GM18868 (cell line): ENCODE measurements around the gene KNSTRN.

Experiments used
- ATAC-seq: cut with Tn5 transposase; IDR thresholded peaks from one replicate; pipeline ENCODE4 v1.9.1; 2021; ENCODE audit warnings: mild to moderate bottlenecking, moderate library complexity; ENCODE audit not compliant: unreplicated experiment

Gene KNSTRN

GRCh38 chr15:40428185-40428584 lies 45.7 kb downstream of the KNSTRN start:
- no peak for ATAC-seq

- ATAC-seq = no peak
These were observed 46.7 kb downstream of the KNSTRN start for GRCh38 chr15:40429068-40429710.

DNA sequence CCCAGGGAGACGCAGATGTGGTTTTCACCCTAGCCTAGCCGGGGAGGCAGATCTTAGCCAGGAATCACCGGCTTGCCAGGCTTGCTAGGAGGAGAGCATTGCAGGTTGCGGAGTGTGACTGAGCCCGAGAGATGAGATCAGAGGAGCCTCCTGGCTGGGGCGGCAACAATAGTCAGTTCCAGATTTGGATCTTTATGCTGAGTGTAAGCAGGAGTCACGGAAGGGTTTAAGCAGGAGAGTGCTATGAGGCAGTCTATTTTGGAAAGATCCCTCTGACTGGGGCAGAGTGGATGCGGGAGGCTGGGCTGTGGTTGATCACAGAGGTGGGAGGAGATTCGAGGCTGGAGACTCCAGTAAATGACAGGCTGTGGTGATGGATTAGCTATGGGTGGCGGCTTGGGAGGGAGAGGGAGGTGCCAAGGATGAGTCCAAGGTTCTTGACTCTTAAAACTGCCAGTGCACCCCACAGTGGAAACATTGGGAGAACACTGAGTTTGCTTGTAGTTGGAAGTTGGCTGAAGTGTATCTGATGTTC lies 47.8 kb downstream of the KNSTRN start:
- no peak for ATAC-seq

GRCh38 chr15:40435023-40435709 lies 52.6 kb downstream of the KNSTRN start:
- ATAC-seq = no peak

- ATAC-seq = no peak
These were observed 53.2 kb downstream of the KNSTRN start for GRCh38 chr15:40435710-40436089.

GRCh38 chr15:40436116-40436891 lies 53.8 kb downstream of the KNSTRN start:
- no peak for ATAC-seq

DNA sequence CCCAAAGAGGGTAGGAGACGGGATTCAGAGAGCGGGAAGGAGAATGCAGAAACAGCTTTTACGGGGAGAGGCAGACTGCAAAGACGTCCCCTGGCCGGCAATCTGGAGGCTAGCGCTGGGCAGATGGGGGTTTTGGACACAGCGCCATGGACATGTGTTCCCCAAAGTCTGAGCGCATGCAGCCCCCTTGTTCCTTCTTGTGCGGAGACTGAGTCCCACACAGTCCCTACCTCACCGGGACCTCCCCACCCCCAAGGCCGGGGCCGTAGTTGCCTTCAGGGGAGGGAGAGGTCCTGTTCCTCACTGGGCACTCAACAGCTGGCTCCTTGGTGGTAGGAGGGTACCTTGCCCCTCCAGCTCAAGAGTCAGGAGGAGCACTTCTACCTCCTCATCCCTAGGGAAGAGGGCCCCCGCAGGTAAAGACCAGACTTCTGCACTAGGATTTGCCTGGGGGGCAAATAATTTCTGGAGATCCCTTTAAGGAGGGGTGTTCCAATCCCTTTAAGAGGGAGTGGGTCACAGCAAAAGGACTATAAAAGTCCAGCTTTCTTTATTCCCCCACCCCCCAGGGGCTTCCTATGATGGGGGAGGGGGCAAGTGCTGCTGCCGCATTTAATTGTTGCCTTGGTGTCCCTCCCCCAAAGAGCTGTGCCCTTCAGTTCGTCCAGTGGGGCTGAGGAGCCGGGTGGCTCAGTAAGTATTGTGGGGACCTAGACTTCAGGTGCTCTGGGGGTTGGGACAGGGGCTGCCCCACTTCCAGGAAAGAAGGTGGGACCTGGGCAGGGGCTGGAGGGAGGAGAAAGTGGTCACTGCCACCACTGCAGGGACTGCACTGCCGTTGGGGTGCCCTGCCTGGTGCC lies 54.6 kb downstream of the KNSTRN start:
- ATAC-seq = no peak

- no peak for ATAC-seq
These were observed 55.5 kb downstream of the KNSTRN start for GRCh38 chr15:40437752-40438687.

GRCh38 chr15:40438712-40439111 lies 56.2 kb downstream of the KNSTRN start:
- ATAC-seq = no peak

GRCh38 chr15:40439461-40439959 lies 57.0 kb downstream of the KNSTRN start:
- no peak for ATAC-seq

DNA sequence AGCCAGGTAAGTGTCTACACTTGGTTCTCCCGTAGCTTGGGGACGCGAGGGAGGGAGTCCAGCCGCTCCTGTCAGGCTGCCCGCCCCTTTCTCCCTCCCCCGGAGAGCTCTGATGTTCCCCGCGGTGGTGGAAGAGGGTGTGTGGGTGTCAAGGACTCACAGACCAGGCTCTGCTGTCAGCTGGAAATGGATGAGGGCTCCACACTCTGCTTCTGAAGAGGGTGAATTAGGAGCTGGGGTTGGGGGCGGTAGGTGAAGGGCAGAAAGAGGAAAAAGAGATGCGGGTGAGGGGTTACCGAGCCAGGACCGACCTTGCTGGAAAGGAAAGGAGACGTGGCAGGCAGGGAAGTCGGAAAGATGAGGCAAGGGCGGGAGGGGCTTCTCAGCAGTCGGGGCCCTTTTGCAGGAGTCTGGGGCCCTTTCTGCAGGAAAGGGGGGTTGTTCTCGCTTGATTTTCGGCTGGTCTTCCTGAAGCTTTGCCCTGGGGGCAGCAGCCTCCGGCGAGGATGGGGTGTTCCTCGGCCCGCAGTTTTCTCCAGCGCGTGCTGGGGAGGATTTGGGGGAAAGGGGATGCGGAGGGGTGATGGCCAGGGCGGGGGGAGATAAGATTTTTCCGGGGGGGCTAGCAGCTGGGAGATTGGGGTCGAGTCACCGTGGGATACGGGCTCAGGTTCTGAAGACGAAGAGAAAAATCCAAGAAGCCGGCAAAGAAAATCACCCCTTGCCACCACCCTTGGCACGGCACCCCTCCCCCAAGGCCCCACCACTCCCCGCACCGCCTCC lies 57.6 kb downstream of the KNSTRN start:
- no peak for ATAC-seq

DNA sequence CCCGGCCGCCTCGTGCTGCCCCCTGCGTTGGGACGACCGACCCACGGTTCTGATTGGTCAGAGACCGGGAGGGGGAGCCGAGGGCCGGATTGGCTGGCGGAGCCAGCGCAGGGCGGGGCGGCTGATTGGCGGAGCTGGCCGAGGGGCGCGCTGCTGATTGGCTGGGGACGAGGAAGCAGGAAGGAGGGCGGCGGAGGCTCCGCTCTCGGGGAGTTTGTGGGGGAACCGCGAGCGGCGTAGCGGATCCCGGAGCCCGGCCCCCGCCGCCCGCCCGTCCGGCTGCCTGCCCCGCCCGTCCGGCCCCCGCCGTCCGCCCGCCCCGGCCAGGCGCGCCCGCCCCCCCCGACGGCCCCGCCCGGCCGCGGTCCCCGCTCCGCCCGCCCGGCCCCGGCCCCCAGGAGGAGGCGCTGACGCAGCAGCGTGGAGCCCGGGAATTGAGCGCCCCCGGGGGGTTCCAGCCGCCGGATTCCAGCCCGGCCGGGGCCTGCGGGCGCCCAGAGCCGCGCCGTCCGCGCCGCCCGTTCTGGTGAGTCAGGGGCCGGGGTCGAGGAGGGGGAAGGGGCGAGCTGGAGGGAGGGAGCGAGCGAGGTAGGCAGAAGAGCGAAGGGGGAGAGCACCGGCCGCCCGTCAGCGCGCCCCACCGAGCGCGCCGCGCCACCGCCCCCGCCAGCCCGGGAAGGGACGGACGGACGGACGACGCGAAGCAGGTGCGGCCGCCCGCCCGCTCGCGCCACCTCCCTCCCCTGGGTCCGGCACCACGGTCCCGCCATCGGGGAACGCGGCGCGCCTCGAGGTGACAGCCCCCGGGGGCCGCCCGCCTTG lies 58.4 kb downstream of the KNSTRN start, which contains the start of gene BAHD1:
TSS of gene BAHD1 (plus strand) at position 211 of the 822 bp plus-strand sequence. CDS start 17,512 bp downstream, outside the sequence.
- peak; percentile 91 for ATAC-seq

DNA sequence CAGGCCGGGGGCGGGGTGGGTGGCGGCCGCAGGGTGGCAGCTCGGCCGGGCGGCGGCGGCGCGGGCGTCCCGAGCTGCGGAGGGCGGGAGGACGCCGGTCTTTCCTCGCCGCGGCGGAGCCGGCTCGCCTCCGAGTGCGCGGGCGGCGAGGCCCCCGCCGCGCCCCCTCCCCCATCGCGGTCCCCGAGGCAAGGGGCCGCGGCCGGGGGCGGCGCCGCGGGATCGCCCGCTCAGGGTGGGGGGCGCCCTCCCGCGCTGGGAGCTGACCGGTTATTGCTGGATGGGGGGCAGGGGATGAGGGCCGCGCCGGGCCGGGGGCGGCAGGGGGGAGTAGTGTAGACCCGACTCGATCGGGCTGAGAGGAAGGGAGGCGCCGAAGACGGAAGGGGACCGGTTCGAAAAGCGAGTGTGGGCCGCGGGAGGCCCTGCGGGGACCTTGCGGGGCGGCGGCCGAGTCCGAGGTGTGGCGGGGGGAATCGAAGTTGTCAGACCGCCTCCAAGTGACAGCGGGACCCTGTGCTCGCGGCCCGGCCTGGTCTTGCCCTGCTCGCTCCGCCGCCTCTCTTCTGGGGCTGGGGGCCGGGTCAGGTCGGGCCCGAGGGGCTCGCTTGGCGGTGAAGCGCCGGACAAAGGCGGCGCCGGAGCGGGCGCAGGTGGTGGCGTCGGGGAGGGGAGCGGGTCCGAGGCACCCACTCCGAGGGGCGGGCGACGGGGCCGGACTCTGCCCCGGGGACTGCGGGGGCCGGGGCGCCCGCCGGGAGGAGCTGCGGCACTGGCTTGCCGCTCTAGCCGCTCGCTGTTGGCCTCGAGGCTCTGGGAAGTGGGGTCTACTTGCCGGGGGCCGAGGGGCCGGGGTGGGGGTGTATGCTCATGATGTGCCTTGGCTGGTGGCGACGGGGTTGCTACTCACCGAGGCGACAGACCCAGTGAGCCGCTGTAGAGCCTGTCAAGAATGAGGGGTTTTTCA lies 59.3 kb downstream of the KNSTRN start:
- peak; percentile 15 for ATAC-seq

DNA sequence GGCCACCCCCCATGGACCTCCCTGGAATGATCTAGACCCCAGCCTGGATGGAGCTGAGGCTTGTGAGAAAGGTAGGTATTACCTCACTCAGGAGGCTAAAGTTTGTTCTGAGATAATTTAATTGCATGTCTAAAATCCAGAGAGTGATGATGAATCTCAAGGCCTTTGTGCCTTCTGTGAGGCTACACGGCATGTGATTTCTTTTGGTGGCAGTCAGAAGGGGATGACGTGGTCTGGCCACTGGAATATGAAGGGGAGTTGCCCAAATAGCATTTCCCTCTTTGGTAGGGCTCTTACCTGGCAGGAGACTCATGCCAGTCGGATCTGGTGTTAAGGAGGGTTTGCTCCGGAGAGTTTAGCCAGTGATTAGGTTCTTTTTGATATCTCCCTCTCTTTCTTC lies 60.7 kb downstream of the KNSTRN start:
- no peak for ATAC-seq

GRCh38 chr15:40443846-40444245 lies 61.3 kb downstream of the KNSTRN start:
- ATAC-seq = no peak
